K562 (cell line): ENCODE data around the gene VASH2. TPM values are rescaled to one million over a fixed set of nuclear protein-coding genes. Genes with fewer than 3 reads are reported as not detected.

Experiments
- ARID1B ChIP-seq: fragments of 450-650 bp; IDR thresholded peaks from 2 replicates; pipeline ENCODE4 v1.6.1; 2016; ENCODE audit warnings: antibody characterized with exemption, mild to moderate bottlenecking, inconsistent platforms
- ATF3 ChIP-seq, 2 experiments: fragments of 450-650 bp in 1 of 2; sonication (generic) in 1 of 2; formaldehyde crosslinking in 1 of 2; IDR thresholded peaks in 1 of 2; conservative IDR thresholded peaks in 1 of 2; 2 replicates each; pipeline versions ENCODE4 v1.6.1 to v1.8.1; 2016 to 2023; ENCODE audit warnings: mild to moderate bottlenecking in 2 of 2, moderate library complexity in 2 of 2, inconsistent platforms in 1 of 2, missing genetic modification reagents in 1 of 2
- CSDE1 ChIP-seq, 2 experiments: fragments of 450-650 bp; IDR thresholded peaks; 2 replicates each; pipeline ENCODE4 v1.6.1; 2016; ENCODE audit warnings: mild to moderate bottlenecking in 1 of 2
- DDX20 ChIP-seq: fragments of 450-650 bp; IDR thresholded peaks from 2 replicates; pipeline ENCODE4 v1.6.1; 2016; ENCODE audit warnings: missing genetic modification characterization, low read depth, mild to moderate bottlenecking, missing compliant biosample characterization, moderate library complexity
- DNMT1 ChIP-seq: fragments of 450-650 bp; IDR thresholded peaks from 2 replicates; pipeline ENCODE4 v1.6.1; 2016; ENCODE audit warnings: antibody characterized with exemption, mild to moderate bottlenecking
- EGR1 ChIP-seq: fragments of 450-650 bp; conservative IDR thresholded peaks from 2 replicates; pipeline ENCODE4 v1.6.1; 2017; ENCODE audit warnings: mild to moderate bottlenecking
- ESRRB ChIP-seq: fragments of 250-450 bp; sonication (Bioruptor Pico); IDR thresholded peaks from 2 replicates; pipeline ENCODE4 v1.5.0; 2020; ENCODE audit warnings: mild to moderate bottlenecking, moderate library complexity, borderline replicate concordance
- ETV5 ChIP-seq: sonication (generic); formaldehyde crosslinking; IDR thresholded peaks from 2 replicates; pipeline ENCODE4 v1.4.0; 2020; ENCODE audit warnings: low read depth, mild to moderate bottlenecking, missing genetic modification reagents
- GABPA ChIP-seq: fragments of 200-800 bp; sonication (Bioruptor generic); conservative IDR thresholded peaks from 2 replicates; pipeline ENCODE4 v1.6.1; 2016; ENCODE audit warnings: low read depth, missing genetic modification characterization, missing compliant biosample characterization
- GABPB1 ChIP-seq: sonication (generic); formaldehyde crosslinking; IDR thresholded peaks from 2 replicates; pipeline ENCODE4 v1.8.0; 2022; ENCODE audit warnings: mild to moderate bottlenecking, missing genetic modification reagents
- HES1 ChIP-seq: fragments of 450-650 bp; IDR thresholded peaks from 2 replicates; pipeline ENCODE4 v1.6.1; 2016; ENCODE audit warnings: low read depth, mild to moderate bottlenecking, moderate library complexity
- HNRNPUL1 ChIP-seq: fragments of 200-400 bp; formaldehyde crosslinking; IDR thresholded peaks from 2 replicates; pipeline ENCODE4 v1.6.1; 2017; ENCODE audit warnings: low read length
- HOXB6 ChIP-seq: fragments of 250-450 bp; sonication (Bioruptor Pico); IDR thresholded peaks from 2 replicates; pipeline ENCODE4 v1.5.1; 2022; ENCODE audit warnings: mild to moderate bottlenecking, borderline replicate concordance
- JUN ChIP-seq, 2 experiments: sonication (generic) in 1 of 2; formaldehyde crosslinking in 1 of 2; IDR thresholded peaks; 2 replicates each; pipeline versions ENCODE4 v1.6.1 to v1.8.0; 2012 to 2022; ENCODE audit warnings: borderline replicate concordance in 2 of 2, mild to moderate bottlenecking in 2 of 2, improper control_type of control experiment in 1 of 2, low read depth in 1 of 2, low read length in 1 of 2, missing genetic modification reagents in 1 of 2
- PML ChIP-seq: IDR thresholded peaks from 2 replicates; pipeline ENCODE4 v1.6.1; 2012; ENCODE audit warnings: low read length, inconsistent platforms
- PRMT5 ChIP-seq: sonication (generic); formaldehyde crosslinking; IDR thresholded peaks from 2 replicates; pipeline ENCODE4 v1.5.0; 2020; ENCODE audit warnings: missing genetic modification reagents
- RBM22 ChIP-seq: fragments of 200-400 bp; formaldehyde crosslinking; IDR thresholded peaks from 2 replicates; pipeline ENCODE4 v1.6.1; 2018; ENCODE audit warnings: low read length, low read depth; ENCODE audit not compliant: poor library complexity, severe bottlenecking
- XRCC3 ChIP-seq: fragments of 450-650 bp; IDR thresholded peaks from 2 replicates; pipeline ENCODE4 v1.6.1; 2017; ENCODE audit warnings: mild to moderate bottlenecking, moderate library complexity
- ZBTB12 ChIP-seq: fragments of 250-450 bp; sonication (Bioruptor Pico); IDR thresholded peaks from 2 replicates; pipeline ENCODE4 v1.4.0; 2020
- ZC3H8 ChIP-seq: fragments of 450-650 bp; IDR thresholded peaks from 2 replicates; pipeline ENCODE4 v1.6.1; 2017
- ZNF133 ChIP-seq: fragments of 250-450 bp; sonication (Bioruptor Pico); IDR thresholded peaks from 2 replicates; pipeline ENCODE4 v1.4.0; 2020; ENCODE audit warnings: mild to moderate bottlenecking
- ZNF239 ChIP-seq: fragments of 250-450 bp; sonication (Bioruptor Pico); IDR thresholded peaks from 2 replicates; pipeline ENCODE4 v1.4.0; 2020; ENCODE audit warnings: mild to moderate bottlenecking
- ZNF766 ChIP-seq: fragments of 200-800 bp; sonication (Bioruptor generic); conservative IDR thresholded peaks from 2 replicates; pipeline ENCODE4 v1.6.1; 2016; ENCODE audit warnings: missing genetic modification characterization, missing compliant biosample characterization
- polyA plus RNA-seq, 8 experiments: library from polyadenylated mRNA; depleted of rRNA in 4 of 8; stranded (reverse) in 5 of 8; unstranded in 3 of 8; fragments of >200 nt; fragmentation: Nextera tagmentation in 2 of 8; fragmentation: Illumina TruSeq in 1 of 8; extraction: Ambion mirVana in 2 of 8; extraction: Trizol in 1 of 8; gene quantifications; 2 replicates each; pipeline versions ENCODE4 v1.2.1 to v1.2.3, GENCODE V29; 2011 to 2014; ENCODE audit warnings: inconsistent platforms in 1 of 8, missing spikeins in 1 of 8
- total RNA-seq, 7 experiments: library from RNA; depleted of rRNA in 6 of 7; stranded (reverse); fragments of >200 nt in 6 of 7; fragmentation: Illumina TruSeq in 2 of 7; extraction: Trizol in 2 of 7; gene quantifications; 2 replicates each; pipeline versions ENCODE4 v1.2.1 to v1.2.3, GENCODE V29; 2011 to 2021; ENCODE audit warnings: low replicate concordance in 1 of 7
- TF ChIP-seq, protein P1 (sequence below): sonication (generic); formaldehyde crosslinking; IDR thresholded peaks from 2 replicates; pipeline ENCODE4 v1.8.1; 2023; ENCODE audit warnings: mild to moderate bottlenecking, missing genetic modification reagents
- TF ChIP-seq, protein P2 (sequence below), 2 experiments: fragments of 450-650 bp; conservative IDR thresholded peaks; 2 replicates each; pipeline ENCODE4 v1.6.1; 2017; ENCODE audit warnings: mild to moderate bottlenecking in 2 of 2, moderate library complexity in 2 of 2

Gene VASH2
- total and polyA plus RNA-seq, 9 of the 15 experiments (the other 6 are each of a cell fraction or from before 2014, with no cell fraction given), result 0.04 to 0.40 (median 0.10) TPM; not detected in 1

DNA sequence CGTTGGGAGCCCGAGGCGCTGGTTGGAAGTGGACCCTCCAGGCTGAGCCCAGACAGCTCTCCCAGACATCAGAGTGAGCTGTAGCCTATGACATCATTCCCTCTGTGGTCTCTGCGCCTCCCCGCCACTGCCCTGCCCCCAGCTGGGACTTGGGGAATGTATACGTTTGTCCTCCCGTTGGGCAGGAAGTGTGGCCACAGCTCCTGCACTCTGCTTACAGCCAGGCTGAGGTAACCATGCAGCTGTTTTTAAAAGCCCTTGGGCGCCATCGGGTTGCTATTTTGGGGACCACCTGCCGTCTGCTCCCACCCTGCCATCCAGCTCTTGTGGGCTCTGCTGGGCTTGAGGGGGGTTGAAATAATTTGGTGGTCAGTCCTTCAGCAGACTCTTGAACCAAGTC lies 7.8 kb downstream of the VASH2 start (continued):
- TF ChIP-seq ESRRB (no peak), RBM22 (no peak), JUN (IDR thresholded peaks at IDR 0.05; ENCODE audit: borderline replicate concordance, low read depth, low read length) (peak; percentile 70; the same call in 1 of the 2 replicates), JUN (CRISPR knock-in tag; IDR thresholded peaks at IDR 0.05; ENCODE audit: borderline replicate concordance) (no peak), GABPA (tag) (peak; percentile 50), ZNF133 (CRISPR knock-in tag) (no peak), HES1 (no peak), ETV5 (CRISPR knock-in tag) (peak; percentile 35; the same call in 1 of the 2 replicates), ATF3 (IDR thresholded peaks at IDR 0.05) (peak; percentile 79), ATF3 (CRISPR knock-in tag; conservative IDR thresholded peaks at IDR 0.05) (no peak), ZC3H8 (no peak), GABPB1 (CRISPR knock-in tag) (no peak), XRCC3 (no peak), DDX20 (no peak), EGR1 (no peak), DNMT1 (no peak), ZNF766 (no peak), CSDE1 (IDR thresholded peaks at IDR 0.05) (no peak), ZNF239 (CRISPR knock-in tag) (no peak), ARID1B (no peak), ZBTB12 (CRISPR knock-in tag) (no peak), HNRNPUL1 (no peak), PML (no peak), HOXB6 (CRISPR knock-in tag) (no peak), PRMT5 (CRISPR knock-in tag) (no peak)
- TF ChIP-seq, protein P1, sequence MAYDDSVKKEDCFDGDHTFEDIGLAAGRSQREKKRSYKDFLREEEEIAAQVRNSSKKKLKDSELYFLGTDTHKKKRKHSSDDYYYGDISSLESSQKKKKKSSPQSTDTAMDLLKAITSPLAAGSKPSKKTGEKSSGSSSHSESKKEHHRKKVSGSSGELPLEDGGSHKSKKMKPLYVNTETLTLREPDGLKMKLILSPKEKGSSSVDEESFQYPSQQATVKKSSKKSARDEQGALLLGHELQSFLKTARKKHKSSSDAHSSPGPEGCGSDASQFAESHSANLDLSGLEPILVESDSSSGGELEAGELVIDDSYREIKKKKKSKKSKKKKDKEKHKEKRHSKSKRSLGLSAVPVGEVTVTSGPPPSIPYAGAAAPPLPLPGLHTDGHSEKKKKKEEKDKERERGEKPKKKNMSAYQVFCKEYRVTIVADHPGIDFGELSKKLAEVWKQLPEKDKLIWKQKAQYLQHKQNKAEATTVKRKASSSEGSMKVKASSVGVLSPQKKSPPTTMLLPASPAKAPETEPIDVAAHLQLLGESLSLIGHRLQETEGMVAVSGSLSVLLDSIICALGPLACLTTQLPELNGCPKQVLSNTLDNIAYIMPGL (CRISPR knock-in tag), result no peak
- TF ChIP-seq, protein P2, sequence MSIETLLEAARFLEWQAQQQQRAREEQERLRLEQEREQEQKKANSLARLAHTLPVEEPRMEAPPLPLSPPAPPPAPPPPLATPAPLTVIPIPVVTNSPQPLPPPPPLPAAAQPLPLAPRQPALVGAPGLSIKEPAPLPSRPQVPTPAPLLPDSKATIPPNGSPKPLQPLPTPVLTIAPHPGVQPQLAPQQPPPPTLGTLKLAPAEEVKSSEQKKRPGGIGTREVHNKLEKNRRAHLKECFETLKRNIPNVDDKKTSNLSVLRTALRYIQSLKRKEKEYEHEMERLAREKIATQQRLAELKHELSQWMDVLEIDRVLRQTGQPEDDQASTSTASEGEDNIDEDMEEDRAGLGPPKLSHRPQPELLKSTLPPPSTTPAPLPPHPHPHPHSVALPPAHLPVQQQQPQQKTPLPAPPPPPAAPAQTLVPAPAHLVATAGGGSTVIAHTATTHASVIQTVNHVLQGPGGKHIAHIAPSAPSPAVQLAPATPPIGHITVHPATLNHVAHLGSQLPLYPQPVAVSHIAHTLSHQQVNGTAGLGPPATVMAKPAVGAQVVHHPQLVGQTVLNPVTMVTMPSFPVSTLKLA (conservative IDR thresholded peaks at IDR 0.05), result no peak
